ENCODE measurements around the gene TSPAN33. TPM values are rescaled to one million over a fixed set of nuclear protein-coding genes. Genes with fewer than 3 reads are reported as not detected.

The TSPAN33 gene
- total RNA-seq, 2 donors from 2014 or later, result 6.3 to 14.1 TPM

GRCh38 chr7:129149511-129149910 lies 5.0 kb downstream of the TSPAN33 start:
- Histone ChIP-seq H3K9me3 (no peaks in the 10 kb centered on the region), H3K27ac (no peak overlapping the region), H3K36me3 (no peaks in the 10 kb centered on the region), H3K4me3 (no peak overlapping the region), H3K4me1 (ENCODE audit: control insufficient read depth in 1 of 2, low read depth in 2 of 2) (peaks cover 0 to 6% of the 10 kb centered on the region in 2 donors), H3K27me3 (replicated peaks; ENCODE audit: insufficient read depth) (no peaks in the 10 kb centered on the region)
- TF ChIP-seq CTCF (IDR thresholded peaks at IDR 0.05), result no peak
- no peak for DNase-seq (ENCODE audit: low spot score)
- ATAC-seq (ENCODE audit: insufficient number of reproducible peaks, low FRiP score, low read depth), result no peak

DNA sequence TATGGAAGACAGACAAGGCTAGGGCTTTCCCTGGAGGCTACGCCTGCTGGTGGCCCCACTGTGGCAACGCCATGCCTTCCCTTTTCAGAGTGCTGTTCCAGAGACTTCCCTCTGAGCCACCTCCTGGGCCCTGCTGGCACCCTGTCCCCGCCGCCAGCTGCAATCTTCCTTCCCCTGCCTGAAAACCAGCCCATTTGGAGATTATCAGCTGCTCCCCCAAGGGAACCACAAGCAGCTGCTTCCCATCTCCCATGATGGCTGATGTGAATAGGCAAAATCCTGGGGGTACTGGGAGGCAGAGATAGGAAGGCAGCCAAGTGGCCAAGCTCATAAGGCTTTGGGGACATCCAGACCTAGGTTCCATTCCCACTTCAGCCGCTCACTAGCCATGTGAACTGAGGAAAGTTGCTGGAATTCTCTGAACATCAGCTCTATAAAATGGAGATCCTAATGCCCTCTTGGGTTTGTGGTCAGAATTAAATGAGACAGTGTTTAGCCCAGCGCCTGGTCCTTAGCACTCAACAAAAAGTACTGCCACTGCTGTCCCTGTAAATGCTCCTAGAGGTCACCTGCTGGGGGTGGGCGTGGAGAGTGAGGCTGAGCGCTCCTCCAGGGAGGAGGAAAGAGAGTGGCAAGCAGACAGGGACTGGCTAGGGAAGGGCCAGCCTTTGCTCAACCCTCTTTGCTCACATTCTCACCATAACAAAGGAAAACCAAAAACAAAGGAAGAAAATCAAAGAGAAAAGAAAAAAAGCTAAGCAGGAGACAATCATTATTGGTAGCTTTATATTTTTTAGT lies 5.9 kb downstream of the TSPAN33 start:
- Histone ChIP-seq H3K9me3 (no peaks in the 10 kb centered on the region), H3K4me1 (ENCODE audit: control insufficient read depth in 1 of 2, low read depth in 2 of 2) (no peaks in the 10 kb centered on the region), H3K36me3 (no peaks in the 10 kb centered on the region), H3K27ac (no peak overlapping the region), H3K4me3 (no peak overlapping the region), H3K27me3 (replicated peaks; ENCODE audit: insufficient read depth) (no peaks in the 10 kb centered on the region)
- DNase-seq (ENCODE audit: low spot score) (no peak), ATAC-seq (ENCODE audit: insufficient number of reproducible peaks, low FRiP score, low read depth) (no peak)
- TF ChIP-seq CTCF (IDR thresholded peaks at IDR 0.05), result no peak

DNA sequence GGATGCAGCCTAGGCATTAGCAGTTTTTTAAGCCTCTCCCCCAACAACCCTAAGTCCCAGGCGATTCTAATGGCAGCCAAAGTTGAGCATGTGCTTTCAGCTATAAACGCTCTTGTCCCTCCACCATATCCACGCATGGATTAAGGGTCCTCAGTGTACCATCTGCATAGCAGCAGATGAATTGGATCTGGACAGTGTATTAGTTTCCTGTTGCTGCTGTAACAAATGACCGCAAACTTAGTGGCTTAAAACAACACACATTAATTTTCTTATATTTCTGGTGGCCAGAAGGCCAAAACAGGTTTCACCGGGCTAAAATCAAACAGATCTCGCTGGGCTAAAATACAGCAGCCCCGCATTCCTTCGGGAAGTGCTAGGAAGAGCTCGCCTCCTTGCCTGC lies 13.1 kb downstream of the TSPAN33 start:
- Histone ChIP-seq H3K4me3 (no peak overlapping the region), H3K4me1 (ENCODE audit: control insufficient read depth in 1 of 2, low read depth in 2 of 2) (no peaks in the 10 kb centered on the region), H3K36me3 (no peaks in the 10 kb centered on the region), H3K27me3 (replicated peaks; ENCODE audit: insufficient read depth) (no peaks in the 10 kb centered on the region), H3K9me3 (no peaks in the 10 kb centered on the region), H3K27ac (no peak overlapping the region)
- DNase-seq (ENCODE audit: low spot score), result no peak
- TF ChIP-seq CTCF (IDR thresholded peaks at IDR 0.05), result no peak
- ATAC-seq (ENCODE audit: insufficient number of reproducible peaks, low FRiP score, low read depth), result no peak

DNA sequence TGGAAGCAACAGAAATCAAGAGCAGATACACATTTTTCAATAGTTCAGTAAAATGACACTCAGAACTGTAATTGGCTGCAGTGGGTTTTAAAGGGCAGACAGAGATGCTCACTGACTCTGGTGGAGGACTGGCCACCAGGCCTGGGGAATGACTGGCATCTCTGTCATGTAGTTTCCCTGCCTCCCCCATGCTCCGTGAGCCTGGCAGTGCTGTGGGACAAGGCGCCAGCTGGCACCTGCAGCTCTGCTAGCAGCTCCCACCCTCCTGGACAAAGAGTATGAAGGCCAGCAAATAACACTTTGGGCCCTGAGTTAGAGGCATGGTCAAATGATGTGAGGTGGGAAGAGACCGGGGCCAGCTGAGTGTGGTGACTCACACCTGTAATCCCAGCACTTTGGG lies 15.0 kb downstream of the TSPAN33 start:
- Histone ChIP-seq H3K27ac (no peak overlapping the region), H3K4me1 (ENCODE audit: control insufficient read depth in 1 of 2, low read depth in 2 of 2) (no peaks in the 10 kb centered on the region), H3K36me3 (no peaks in the 10 kb centered on the region), H3K4me3 (no peak overlapping the region), H3K9me3 (no peaks in the 10 kb centered on the region), H3K27me3 (replicated peaks; ENCODE audit: insufficient read depth) (no peaks in the 10 kb centered on the region)
- ATAC-seq (ENCODE audit: insufficient number of reproducible peaks, low FRiP score, low read depth), result no peak
- no peak for DNase-seq (ENCODE audit: low spot score)
- no peak for TF ChIP-seq CTCF (IDR thresholded peaks at IDR 0.05)

GRCh38 chr7:129160161-129160905 lies 15.8 kb downstream of the TSPAN33 start:
- DNase-seq (ENCODE audit: low spot score) (no peak), ATAC-seq (ENCODE audit: insufficient number of reproducible peaks, low FRiP score, low read depth) (no peak)
- Histone ChIP-seq H3K4me1 (ENCODE audit: control insufficient read depth in 1 of 2, low read depth in 2 of 2) (no peaks in the 10 kb centered on the region), H3K4me3 (no peak overlapping the region), H3K27ac (no peak overlapping the region), H3K27me3 (replicated peaks; ENCODE audit: insufficient read depth) (no peaks in the 10 kb centered on the region), H3K36me3 (no peaks in the 10 kb centered on the region), H3K9me3 (no peaks in the 10 kb centered on the region)
- TF ChIP-seq CTCF (IDR thresholded peaks at IDR 0.05), result no peak
